Stimulated activated CD4-positive, alpha-beta T cell treated with anti-CD3 and anti-CD28 coated beads, TNF-alpha, amount 100 ng/mL, for 4 hours (primary cell): Measurements from ENCODE around the gene TLL1.

Experiments used
- DNase-seq, 3 experiments: peaks; one replicate each; pipeline ENCODE4 v3.0.0-alpha.2; 2020; ENCODE audit warnings: low read depth in 3 of 3

The TLL1 gene

DNA sequence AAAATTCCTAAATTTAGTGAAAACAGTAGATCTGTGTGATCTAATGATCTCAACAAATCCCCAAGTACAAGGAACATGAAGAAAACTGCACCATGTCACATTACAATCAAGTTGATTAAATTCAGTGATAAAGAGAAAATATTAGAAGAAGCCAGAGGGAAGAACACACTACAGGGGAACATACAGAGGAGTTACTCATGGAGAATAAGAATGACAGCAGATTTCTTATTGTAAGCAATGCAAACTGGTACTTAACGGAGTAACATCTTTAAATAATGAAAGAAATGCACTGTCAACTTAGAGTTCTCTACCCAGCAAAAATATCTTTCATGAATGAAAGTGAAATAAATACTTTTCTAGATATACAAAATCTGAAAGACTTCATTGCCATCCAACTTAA lies 21.1 kb downstream of the TLL1 start:
- no peak for DNase-seq

GRCh38 chr4:165905405-165906027 lies 32.5 kb downstream of the TLL1 start:
- DNase-seq, result no peak

- no peak for DNase-seq
Measured at GRCh38 chr4:165906272-165906671, 33.2 kb downstream of the TLL1 start.

DNA sequence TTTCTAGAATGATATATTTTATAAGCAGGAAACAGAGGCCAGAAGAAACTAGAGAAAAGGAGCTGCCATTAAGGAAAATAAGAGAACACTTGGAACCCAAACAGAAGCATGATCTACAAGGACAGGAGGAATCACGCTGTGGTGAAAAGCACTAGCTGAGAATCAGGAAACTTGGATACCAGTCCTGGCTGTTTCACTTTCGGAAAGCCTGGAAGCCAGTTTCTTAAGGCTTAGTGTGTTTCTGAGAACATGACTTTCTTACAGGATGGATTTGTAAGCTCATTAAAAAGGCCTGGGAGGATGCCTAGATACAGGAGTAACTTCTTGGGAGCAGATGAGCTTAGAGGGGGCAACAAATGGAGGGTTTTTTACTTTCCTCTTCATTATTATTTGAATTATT lies 36.9 kb downstream of the TLL1 start:
- DNase-seq, result no peak

DNA sequence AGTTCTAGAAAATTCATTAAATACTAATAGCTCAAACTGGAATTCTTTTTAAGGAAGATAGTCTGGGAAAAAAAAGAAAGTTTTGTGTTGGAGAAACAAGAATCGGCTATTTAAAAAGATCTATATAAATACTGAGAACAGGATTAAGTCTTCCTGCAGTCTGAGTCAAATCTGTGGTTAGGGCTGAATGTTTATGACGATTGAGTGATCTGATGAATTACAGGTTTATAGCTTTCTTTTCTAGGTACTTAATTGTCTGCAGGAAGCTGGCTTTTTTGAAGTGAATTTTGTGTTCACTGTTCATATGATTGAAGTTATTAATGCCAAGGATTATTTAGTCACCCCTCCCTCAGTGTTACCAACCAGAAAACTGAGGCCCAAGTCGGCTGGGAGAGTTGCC lies 42.2 kb downstream of the TLL1 start:
- no peak for DNase-seq

DNA sequence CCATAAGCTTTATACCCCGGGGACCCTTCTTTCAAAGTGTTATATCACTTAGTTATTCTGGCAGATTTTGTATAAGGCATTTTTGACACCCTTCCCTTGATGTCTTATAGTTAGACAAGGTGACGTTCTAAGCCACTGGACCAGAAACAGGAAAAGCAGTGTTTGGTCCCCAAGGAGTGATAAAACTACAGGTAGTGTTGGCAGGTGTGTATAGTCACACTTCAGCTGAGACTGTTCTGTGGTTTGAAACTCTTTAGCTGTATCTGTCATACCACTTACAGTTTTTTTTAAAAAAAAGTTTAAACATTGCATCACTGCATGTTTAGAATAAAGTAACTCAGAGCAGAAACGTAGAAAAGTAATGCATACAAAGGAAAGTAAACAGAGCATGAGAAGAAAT lies 48.5 kb downstream of the TLL1 start:
- no peak for DNase-seq

DNA sequence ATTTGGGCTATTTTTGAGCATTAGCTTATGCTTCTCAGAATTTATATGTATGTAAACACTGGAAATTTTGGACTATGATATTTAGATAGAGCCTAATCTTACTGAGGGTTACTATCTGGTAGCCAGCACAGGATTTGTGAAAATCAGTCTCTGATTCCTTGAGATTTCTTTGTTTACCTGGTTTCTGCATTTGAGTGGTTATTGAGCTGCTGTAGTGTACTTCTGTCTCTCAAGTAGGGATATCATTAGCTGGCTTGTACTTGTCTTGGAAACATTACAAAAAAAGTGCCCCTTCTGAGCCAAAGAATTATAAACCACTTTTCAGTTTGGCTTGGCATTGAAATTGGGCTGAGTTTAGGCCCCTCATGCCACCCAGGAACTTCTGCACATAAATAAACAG lies 49.7 kb downstream of the TLL1 start:
- DNase-seq, result no peak

DNA sequence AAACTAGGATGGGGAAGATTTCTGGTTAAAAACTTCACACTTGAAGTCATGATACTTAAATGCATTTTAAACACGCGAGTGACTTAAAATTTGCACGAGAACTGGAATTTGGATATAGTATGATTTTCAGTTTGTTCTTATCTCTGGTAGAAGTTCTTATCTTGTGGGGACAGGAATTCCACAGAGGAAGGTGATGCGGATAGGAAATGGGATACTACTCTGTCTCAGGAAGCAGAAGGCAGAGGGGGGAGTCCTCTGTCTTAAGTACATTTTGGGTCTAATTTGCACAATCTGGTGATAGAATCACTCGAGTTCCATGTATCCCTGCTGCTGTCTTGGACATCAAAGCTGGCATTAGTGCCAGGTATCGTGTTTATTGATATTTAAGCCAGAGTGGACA lies 53.3 kb downstream of the TLL1 start:
- DNase-seq, result no peak

DNA sequence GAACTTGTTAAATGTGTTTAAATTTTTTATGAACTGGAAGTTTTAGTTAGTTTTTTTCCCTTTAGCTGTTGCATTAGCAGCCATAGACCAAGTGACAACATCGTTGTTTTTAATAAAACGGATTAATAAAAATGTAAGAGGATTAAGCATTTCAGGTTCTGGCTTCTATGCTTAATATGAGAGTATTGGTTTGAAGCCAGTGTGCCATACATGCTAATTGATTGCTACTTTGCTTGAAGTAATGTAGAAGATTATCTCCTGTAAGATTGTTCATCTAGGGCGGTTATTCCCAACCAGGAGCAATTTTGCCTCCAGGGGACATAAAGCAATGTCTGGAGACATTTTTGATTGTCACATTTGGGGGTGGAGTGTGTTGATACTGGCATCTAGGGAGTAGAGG lies 54.3 kb downstream of the TLL1 start:
- DNase-seq, result no peak

GRCh38 chr4:165927815-165928214 lies 54.8 kb downstream of the TLL1 start:
- no peak for DNase-seq

GRCh38 chr4:165928601-165929000 lies 55.6 kb downstream of the TLL1 start:
- DNase-seq, result no peak

GRCh38 chr4:165929662-165930061 lies 56.6 kb downstream of the TLL1 start:
- DNase-seq, result no peak

DNA sequence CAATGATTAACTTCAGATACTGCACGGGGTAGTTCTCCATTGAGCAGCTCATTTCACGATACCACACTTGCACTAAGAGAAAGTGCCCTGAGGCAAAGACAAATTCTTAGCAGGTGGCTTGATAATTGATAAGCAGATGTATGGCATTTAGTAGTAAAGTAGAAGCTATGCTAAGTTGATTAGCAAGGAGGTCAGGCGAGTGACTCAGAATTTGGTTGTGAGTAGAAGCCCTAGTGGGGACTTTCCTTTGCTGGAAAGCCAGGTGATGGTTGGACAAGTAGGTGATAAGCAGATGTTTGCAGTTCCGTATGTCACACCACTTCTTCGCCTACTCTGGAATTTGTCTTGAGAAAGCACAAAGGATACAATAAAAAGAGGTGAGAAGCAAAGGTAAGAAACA lies 58.7 kb downstream of the TLL1 start:
- DNase-seq, result no peak

- DNase-seq, result no peak
Measured at GRCh38 chr4:165944900-165945299, 71.9 kb downstream of the TLL1 start.

GRCh38 chr4:165945991-165946390 lies 73.0 kb downstream of the TLL1 start:
- no peak for DNase-seq

GRCh38 chr4:165947019-165947418 lies 74.0 kb downstream of the TLL1 start:
- no peak for DNase-seq

DNA sequence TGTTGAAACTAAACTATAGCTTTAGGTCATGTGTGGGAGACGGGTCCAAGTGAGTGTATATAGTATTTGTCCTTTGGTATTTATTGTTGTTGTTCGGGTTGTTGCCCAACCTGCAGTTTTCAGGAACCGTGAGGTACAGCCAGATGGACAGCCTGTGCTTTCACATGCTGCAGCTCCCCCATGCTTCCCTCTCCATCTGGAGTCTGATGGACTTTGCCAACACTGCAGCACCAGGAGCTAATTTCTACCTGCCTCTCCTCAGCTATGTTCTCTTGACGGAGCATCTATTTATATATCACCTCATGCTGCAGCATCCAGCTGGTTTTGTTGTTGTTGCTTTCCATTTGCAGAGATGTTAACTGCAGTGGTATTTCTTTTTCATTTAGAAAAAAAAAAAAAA lies 80.1 kb downstream of the TLL1 start:
- DNase-seq, result no peak

DNA sequence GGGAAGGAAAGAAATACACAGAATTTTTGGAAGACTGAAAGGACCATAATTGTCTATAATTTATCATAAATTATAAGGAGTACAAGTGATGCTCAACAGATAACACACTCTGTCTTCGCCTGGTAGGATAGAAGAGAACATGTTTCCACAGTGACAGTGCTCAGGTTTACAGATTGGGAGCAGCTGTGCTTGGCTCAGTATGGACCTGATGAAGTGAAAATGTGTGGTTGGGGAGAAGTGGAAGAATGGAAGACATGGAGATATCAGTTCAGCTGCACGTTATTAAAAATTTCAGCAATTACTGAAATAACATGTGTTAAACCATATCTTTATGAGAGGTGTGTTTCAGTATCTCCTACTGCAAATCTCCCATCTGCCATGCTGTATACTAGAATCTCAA lies 90.6 kb downstream of the TLL1 start:
- no peak for DNase-seq

- no peak for DNase-seq
Measured at GRCh38 chr4:165964591-165964990, 91.6 kb downstream of the TLL1 start.

- no peak for DNase-seq
Measured at GRCh38 chr4:165965503-165965902, 92.5 kb downstream of the TLL1 start.

GRCh38 chr4:165966833-165967232 lies 93.8 kb downstream of the TLL1 start:
- DNase-seq, result no peak

- DNase-seq, result no peak
Measured at GRCh38 chr4:165967486-165967885, 94.4 kb downstream of the TLL1 start.

DNA sequence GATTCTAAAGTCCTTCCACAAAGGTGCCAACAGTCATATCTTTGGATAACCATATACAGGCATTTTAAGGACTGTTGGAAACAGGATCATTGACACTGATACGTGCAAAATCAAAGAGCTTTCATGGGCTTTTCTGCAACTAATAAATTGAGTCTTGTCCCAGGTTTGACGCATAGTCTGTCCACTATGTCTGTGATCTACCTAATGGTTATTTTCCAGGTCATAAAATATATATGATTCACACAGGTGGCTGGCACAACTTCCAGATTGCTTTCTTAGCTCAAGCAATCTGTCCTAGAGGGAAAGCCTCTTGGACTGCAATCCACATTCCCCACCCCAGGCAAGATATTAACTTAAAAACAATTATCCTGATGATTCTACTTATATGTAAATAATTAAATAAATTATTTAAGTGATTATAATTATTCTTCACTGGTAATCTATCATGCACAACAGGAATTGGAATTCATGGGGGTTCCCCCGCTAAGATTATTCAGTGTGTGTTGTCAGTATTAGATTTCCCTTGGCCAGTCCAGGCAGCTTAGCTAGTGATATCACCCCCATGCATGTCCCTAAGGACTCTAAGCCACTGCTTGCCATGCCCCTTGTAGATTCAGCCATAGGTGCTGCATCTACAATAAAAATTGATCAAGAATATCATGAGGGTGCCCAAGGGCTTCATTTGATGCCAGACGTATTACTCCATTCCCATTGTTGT lies 97.8 kb downstream of the TLL1 start:
- DNase-seq, result no peak

DNA sequence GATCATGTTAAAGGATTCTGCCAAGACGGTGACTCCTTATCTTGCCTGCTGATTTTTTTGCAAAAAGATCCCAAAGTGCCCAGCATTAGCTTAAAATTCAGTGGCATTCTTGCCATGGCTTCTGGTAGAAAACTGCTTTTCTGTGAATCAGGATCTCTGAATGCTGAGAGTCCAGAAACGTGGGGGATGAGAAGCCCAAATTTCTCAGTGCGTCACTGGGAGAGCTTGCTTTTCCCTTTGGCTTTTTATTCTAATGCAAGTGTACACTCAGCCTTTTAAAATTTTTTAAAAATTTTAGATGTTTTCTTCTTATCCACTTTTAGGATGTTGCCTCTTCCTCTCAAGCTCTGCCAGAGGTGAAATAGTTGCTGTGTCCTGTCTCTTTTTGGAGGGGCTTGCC lies 98.4 kb downstream of the TLL1 start:
- DNase-seq, result no peak
